HG02623 (cell line): ENCODE measurements around the gene ELAVL2.

Source experiments
- ATAC-seq: cut with Tn5 transposase; IDR thresholded peaks from one replicate; pipeline ENCODE4 v1.9.1; 2021; ENCODE audit warnings: moderate library complexity; ENCODE audit not compliant: unreplicated experiment

Gene ELAVL2

DNA sequence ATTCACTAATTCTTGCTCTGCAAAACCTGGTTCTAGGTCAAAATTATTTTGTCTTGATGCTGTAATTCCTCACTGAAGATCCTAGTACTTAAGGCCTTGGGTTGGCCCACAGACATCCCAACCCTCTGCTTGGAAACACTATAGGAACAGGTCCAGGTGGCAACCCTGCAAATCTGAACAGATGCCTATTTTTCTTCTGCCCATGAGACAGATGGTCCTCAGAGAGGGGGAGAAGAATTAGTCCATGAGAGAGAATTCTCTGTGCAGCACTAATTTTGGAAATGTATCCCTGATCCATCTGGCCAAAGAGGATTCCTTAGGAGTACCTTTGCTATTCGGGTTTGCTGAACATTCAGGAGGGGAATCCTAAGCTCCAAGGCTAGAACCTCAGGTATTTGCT lies 156.3 kb downstream of the ELAVL2 start:
- no peak for ATAC-seq

DNA sequence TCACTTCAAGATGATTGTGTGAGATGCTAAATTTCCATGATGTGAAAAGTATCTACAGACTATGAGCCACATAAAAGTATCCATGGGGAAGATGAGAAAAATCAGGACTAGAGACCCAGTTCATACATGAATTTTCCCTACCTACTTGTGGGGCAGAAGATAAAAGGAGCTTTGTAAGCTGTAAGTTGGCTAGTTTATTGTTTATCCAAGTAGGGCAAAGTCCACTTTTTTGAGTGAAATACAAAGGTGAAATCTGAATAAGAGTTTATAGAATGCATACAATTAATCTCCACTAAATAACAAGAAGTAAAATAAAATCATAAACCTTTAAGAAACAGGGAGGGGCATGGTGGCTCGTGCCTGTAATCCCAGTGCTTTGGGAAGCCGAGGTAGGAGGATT lies 160.4 kb downstream of the ELAVL2 start:
- no peak for ATAC-seq

GRCh38 chr9:23665051-23665450 lies 161.0 kb downstream of the ELAVL2 start:
- ATAC-seq = no peak

GRCh38 chr9:23663946-23664345 lies 162.1 kb downstream of the ELAVL2 start:
- ATAC-seq = no peak

DNA sequence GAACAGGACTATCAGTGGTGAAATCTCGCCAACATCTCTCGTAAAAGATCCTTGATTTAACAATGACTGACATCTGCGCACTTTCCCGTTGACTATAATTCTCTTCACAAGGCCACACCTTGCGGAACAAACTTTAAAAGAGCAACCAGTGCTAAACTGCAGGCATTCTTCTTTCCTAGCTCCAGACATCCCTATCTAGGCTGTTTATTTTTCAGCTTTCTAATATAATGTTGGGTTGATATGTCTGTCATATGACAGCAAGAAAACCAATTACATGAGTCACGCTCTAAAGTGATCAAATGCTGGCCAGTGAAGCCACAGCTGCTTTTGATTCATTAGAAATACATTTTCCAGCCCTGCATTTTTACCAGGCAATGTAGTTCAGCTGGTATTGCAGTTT lies 162.5 kb downstream of the ELAVL2 start:
- ATAC-seq = no peak

DNA sequence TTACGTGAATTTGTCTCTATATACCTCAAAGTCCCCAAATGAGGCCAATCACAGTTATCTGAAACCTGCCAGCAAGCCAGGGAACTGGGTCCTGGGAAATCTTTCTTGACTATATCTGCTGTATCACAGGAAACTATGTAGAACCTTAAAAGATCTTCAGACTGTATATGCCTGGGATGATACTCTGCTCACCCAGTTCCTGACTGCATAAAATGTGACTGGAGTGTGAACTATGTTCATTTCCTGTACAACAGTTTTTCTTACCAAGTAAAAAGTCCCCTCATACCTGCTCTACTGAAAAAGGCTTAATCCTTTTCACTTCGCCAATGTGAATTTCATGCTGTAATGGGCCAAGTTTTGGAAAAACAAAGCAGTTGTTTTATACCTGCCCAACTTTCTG lies 162.9 kb downstream of the ELAVL2 start:
- no peak for ATAC-seq

DNA sequence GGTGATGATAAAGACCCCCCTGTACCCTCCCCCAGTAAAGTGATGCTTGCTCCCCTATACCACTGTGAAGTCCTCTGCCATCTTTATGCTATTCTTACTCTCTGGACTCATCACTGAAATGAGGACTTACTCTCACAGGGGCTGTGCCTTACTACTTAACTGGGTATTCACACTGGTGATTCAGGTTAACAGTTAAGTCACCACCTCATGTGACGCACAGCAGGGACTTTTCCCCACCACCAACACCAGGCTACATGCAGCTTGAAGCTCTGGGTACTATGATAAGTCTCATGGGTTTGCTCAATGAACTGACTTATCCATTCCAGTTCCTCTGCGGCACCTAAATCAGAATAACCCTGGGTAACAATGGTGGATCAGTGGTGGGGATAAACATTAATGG lies 163.7 kb downstream of the ELAVL2 start:
- ATAC-seq = no peak

DNA sequence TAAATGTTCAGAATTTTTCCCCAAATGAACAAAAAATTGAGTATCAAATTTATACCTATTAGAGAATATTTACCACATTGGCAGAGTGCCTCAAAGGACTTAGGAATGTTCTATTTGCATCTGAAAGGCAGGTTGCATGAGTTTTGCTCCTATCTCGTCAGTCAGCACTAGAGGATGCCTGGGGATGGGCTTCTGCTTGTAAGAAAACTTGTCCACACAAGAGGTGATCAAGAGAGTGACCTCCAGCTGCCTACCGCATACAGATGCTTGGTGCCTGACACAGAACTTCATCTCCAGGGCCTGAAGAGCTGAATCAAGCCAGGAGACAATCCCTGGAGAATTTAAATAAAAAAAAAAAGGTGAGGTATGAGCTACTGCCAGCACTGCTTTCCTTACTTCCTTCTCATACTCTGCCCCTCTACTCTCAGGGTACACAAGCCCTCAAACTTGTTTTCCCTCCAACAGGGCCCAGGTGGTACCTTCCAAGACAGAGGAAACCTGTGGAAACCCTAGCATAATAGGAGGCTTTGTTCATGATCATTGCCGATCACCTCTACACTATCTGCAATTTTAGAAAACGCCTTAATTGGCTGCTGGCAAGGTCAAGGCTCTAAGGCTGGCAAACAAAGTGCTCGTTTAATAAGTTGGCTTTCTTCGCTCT lies 166.6 kb downstream of the ELAVL2 start:
- no peak for ATAC-seq

- ATAC-seq = no peak
These were observed 167.4 kb downstream of the ELAVL2 start for GRCh38 chr9:23658376-23659258.

- ATAC-seq = no peak
These were observed 175.0 kb downstream of the ELAVL2 start for GRCh38 chr9:23651051-23651450.

DNA sequence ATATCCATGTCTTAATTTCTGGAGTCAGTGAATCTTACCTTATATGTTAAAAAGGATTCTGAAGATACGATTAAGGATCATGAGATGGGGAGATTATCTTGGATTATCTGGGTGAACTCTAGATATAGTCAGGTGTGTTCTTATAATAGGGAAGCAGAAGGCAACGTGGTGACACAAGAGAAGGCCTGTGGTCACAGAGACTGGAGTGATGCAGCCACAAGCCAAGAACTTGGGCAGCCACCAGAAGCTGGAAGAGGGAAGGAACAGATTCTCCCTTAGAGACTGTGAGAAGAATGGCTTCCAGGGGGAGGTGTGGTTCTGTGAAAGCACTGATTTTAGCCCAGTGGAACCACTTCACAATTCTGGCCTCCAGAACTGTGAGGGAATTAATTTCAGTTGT lies 177.4 kb downstream of the ELAVL2 start:
- no peak for ATAC-seq

GRCh38 chr9:23644896-23645295 lies 181.1 kb downstream of the ELAVL2 start:
- no peak for ATAC-seq

- ATAC-seq = no peak
These were observed 181.7 kb downstream of the ELAVL2 start for GRCh38 chr9:23644326-23644725.

- ATAC-seq = no peak
These were observed 182.3 kb downstream of the ELAVL2 start for GRCh38 chr9:23643656-23644258.
